HepG2 (cell line): ENCODE results near the gene TYROBP. TPM values are rescaled to one million over a fixed set of nuclear protein-coding genes. Genes with fewer than 3 reads are reported as not detected.

Experiments
- AKAP8 ChIP-seq: sonication (generic); formaldehyde crosslinking; IDR thresholded peaks from 2 replicates; pipeline ENCODE4 v1.5.1; 2020; ENCODE audit warnings: mild to moderate bottlenecking, missing genetic modification reagents
- BHLHE40 ChIP-seq: IDR thresholded peaks from 2 replicates; pipeline ENCODE4 v1.6.1; 2011; ENCODE audit warnings: low read length, improper control_type of control experiment
- DZIP1 ChIP-seq: sonication (generic); formaldehyde crosslinking; IDR thresholded peaks from 2 replicates; pipeline ENCODE4 v1.5.0; 2020; ENCODE audit warnings: mild to moderate bottlenecking, missing genetic modification reagents
- GATAD1 ChIP-seq: IDR thresholded peaks from 2 replicates; pipeline ENCODE4 v1.6.1; 2016; ENCODE audit warnings: missing genetic modification reagents, missing compliant biosample characterization
- HDAC6 ChIP-seq: fragments of 200-600 bp; sonication (generic); IDR thresholded peaks from 2 replicates; pipeline ENCODE4 v1.7.0; 2017; ENCODE audit warnings: mild to moderate bottlenecking, antibody characterized with exemption, low read length, low read depth
- HOXA7 ChIP-seq: sonication (generic); formaldehyde crosslinking; IDR thresholded peaks from 2 replicates; pipeline ENCODE4 v1.8.1; 2022; ENCODE audit warnings: mild to moderate bottlenecking, missing genetic modification reagents, moderate library complexity
- ISL2 ChIP-seq: sonication (generic); formaldehyde crosslinking; IDR thresholded peaks from 2 replicates; pipeline ENCODE4 v1.5.0; 2020; ENCODE audit warnings: missing genetic modification reagents
- MAFG ChIP-seq: sonication (generic); formaldehyde crosslinking; IDR thresholded peaks from 2 replicates; pipeline ENCODE4 v1.5.1; 2020; ENCODE audit warnings: mild to moderate bottlenecking, missing genetic modification reagents
- MAFK ChIP-seq, 2 experiments: IDR thresholded peaks in 1 of 2; conservative IDR thresholded peaks in 1 of 2; 2 replicates each; pipeline ENCODE4 v1.6.1; 2011; ENCODE audit warnings: improper control_type of control experiment in 2 of 2, low read length in 2 of 2
- NFYB ChIP-seq: sonication (generic); formaldehyde crosslinking; IDR thresholded peaks from 2 replicates; pipeline ENCODE4 v1.4.0; 2020; ENCODE audit warnings: missing genetic modification reagents
- PREB ChIP-seq: sonication (generic); formaldehyde crosslinking; IDR thresholded peaks from 2 replicates; pipeline ENCODE4 v1.4.0; 2020; ENCODE audit warnings: missing genetic modification reagents
- RARA ChIP-seq: IDR thresholded peaks from 2 replicates; pipeline ENCODE4 v1.6.1; 2016; ENCODE audit warnings: missing genetic modification reagents, missing compliant biosample characterization
- RBAK ChIP-seq: sonication (generic); formaldehyde crosslinking; IDR thresholded peaks from 2 replicates; pipeline ENCODE4 v1.5.1; 2020; ENCODE audit warnings: mild to moderate bottlenecking, missing genetic modification reagents
- RFX1 ChIP-seq: fragments of 450-650 bp; IDR thresholded peaks from 2 replicates; pipeline ENCODE4 v1.6.1; 2017
- SNAPC4 ChIP-seq: sonication (generic); formaldehyde crosslinking; IDR thresholded peaks from 2 replicates; pipeline ENCODE4 v1.4.0; 2020; ENCODE audit warnings: mild to moderate bottlenecking, missing genetic modification reagents
- YEATS2 ChIP-seq: sonication (generic); formaldehyde crosslinking; IDR thresholded peaks from 2 replicates; pipeline ENCODE4 v1.4.0; 2020; ENCODE audit warnings: missing genetic modification reagents, borderline replicate concordance
- ZBTB3 ChIP-seq: sonication (generic); formaldehyde crosslinking; IDR thresholded peaks from 2 replicates; pipeline ENCODE4 v1.4.0; 2020; ENCODE audit warnings: low read depth, mild to moderate bottlenecking, moderate library complexity, missing genetic modification reagents, borderline replicate concordance
- ZMYM4 ChIP-seq: sonication (generic); formaldehyde crosslinking; IDR thresholded peaks from 2 replicates; pipeline ENCODE4 v1.8.1; 2023; ENCODE audit warnings: mild to moderate bottlenecking, missing genetic modification reagents
- ZNF20 ChIP-seq: sonication (generic); formaldehyde crosslinking; IDR thresholded peaks from 2 replicates; pipeline ENCODE4 v1.4.0; 2020; ENCODE audit warnings: mild to moderate bottlenecking, moderate library complexity, missing genetic modification reagents
- ZNF430 ChIP-seq: sonication (generic); formaldehyde crosslinking; IDR thresholded peaks from 2 replicates; pipeline ENCODE4 v1.9.0; 2021; ENCODE audit warnings: mild to moderate bottlenecking, missing genetic modification reagents
- ZNF564 ChIP-seq: sonication (generic); formaldehyde crosslinking; IDR thresholded peaks from 2 replicates; pipeline ENCODE4 v1.8.1; 2023; ENCODE audit warnings: mild to moderate bottlenecking, missing genetic modification reagents
- ZNF598 ChIP-seq: sonication (generic); formaldehyde crosslinking; IDR thresholded peaks from 2 replicates; pipeline ENCODE4 v1.5.1; 2020; ENCODE audit warnings: mild to moderate bottlenecking, missing genetic modification reagents, borderline replicate concordance
- ZNF619 ChIP-seq: sonication (generic); formaldehyde crosslinking; IDR thresholded peaks from 2 replicates; pipeline ENCODE4 v1.4.0; 2020; ENCODE audit warnings: mild to moderate bottlenecking, missing genetic modification reagents
- ZNF7 ChIP-seq: IDR thresholded peaks from 2 replicates; pipeline ENCODE4 v1.6.1; 2016; ENCODE audit warnings: missing biosample characterization, missing genetic modification reagents
- polyA plus RNA-seq, 8 experiments: library from polyadenylated mRNA; depleted of rRNA in 3 of 8; stranded (reverse) in 7 of 8; unstranded in 1 of 8; fragments of >200 nt; fragmentation: Illumina TruSeq in 4 of 8; extraction: Trizol in 4 of 8; gene quantifications; 2 replicates each; pipeline versions ENCODE4 v1.2.1 to v1.2.3, GENCODE V29; 2011 to 2016; ENCODE audit warnings: low read depth in 4 of 8, missing spikeins in 1 of 8, mixed read lengths in 1 of 8; ENCODE audit not compliant: insufficient read depth in 1 of 8
- total RNA-seq, 5 experiments: library from RNA; depleted of rRNA; stranded (reverse); fragments of >200 nt; fragmentation: Illumina TruSeq; extraction: Trizol; gene quantifications; 2 replicates each; pipeline ENCODE4 v1.2.3, GENCODE V29; 2016; ENCODE audit warnings: low read depth in 1 of 5

The TYROBP gene
- total and polyA plus RNA-seq, 2 of the 13 experiments (the other 11 are each of a cell fraction or from before 2014, with no cell fraction given) = not detected

GRCh38 chr19:35879770-35880317, 28.3 kb downstream of the TYROBP start (continued):
- TF ChIP-seq YEATS2 (CRISPR knock-in tag) (peak; percentile 80; the same call in 1 of the 2 replicates), SNAPC4 (CRISPR knock-in tag) (0 out of 2 replicates have a peak, but pooled peaks have one; percentile 46), RBAK (CRISPR knock-in tag) (no peak), ISL2 (CRISPR knock-in tag) (peak; percentile 76), RFX1 (no peak), PREB (no peak; the same call in 1 of the 2 replicates), AKAP8 (CRISPR knock-in tag) (no peak), HOXA7 (CRISPR knock-in tag) (no peak), ZNF7 (CRISPR knock-in tag) (0 out of 2 replicates have a peak, but pooled peaks have one; percentile 10), ZNF619 (CRISPR knock-in tag) (no peak), DZIP1 (CRISPR knock-in tag) (peak; percentile 56; the same call in 1 of the 2 replicates), ZNF564 (CRISPR knock-in tag) (peak; percentile 94), BHLHE40 (no peak), ZMYM4 (peak; percentile 44; the same call in 1 of the 2 replicates), MAFK (conservative IDR thresholded peaks at IDR 0.05 in 1 of 2, IDR thresholded peaks at IDR 0.05 in 1 of 2; ENCODE audit: low read length in 2 of 2) (no peak), ZNF20 (CRISPR knock-in tag) (0 out of 2 replicates have a peak, but pooled peaks have one; percentile 46), GATAD1 (CRISPR knock-in tag) (peak; percentile 62), ZBTB3 (CRISPR knock-in tag) (no peak), MAFG (CRISPR knock-in tag) (no peak), ZNF430 (CRISPR knock-in tag) (peak; percentile 98), ZNF598 (0 out of 2 replicates have a peak, but pooled peaks have one; percentile 54), NFYB (CRISPR knock-in tag) (peak; percentile 51; the same call in 1 of the 2 replicates), HDAC6 (no peak), RARA (CRISPR knock-in tag) (peak; percentile 70)
